AG08396 (cell line): Measurements from ENCODE around the gene ARHGAP29.
"Not testable (repeated sequence)": the region's sequence is repeated elsewhere in the genome, so short reads cannot be mapped to it uniquely, and the experiment has no call there.

Source experiments
- DNase-seq: peaks from one replicate; pipeline ENCODE4 v3.0.0; 2012; ENCODE audit warnings: low spot score, mixed read lengths

The ARHGAP29 gene

GRCh38 chr1:94165843-94166242 is 71.5 kb downstream of the ARHGAP29 start:
- no peak for DNase-seq

GRCh38 chr1:94164885-94165284 is 72.5 kb downstream of the ARHGAP29 start:
- DNase-seq: not testable (repeated sequence)

GRCh38 chr1:94164121-94164520 is 73.3 kb downstream of the ARHGAP29 start:
- not testable (repeated sequence) for DNase-seq

- not testable (repeated sequence) for DNase-seq
These were observed 74.1 kb downstream of the ARHGAP29 start for GRCh38 chr1:94163249-94163648.

- peak; percentile 33 for DNase-seq
These were observed 76.6 kb downstream of the ARHGAP29 start for GRCh38 chr1:94160811-94161210.

GRCh38 chr1:94156096-94156625 is 81.2 kb downstream of the ARHGAP29 start:
- no peak for DNase-seq

GRCh38 chr1:94154989-94155388 is 82.4 kb downstream of the ARHGAP29 start:
- DNase-seq: no peak

- no peak for DNase-seq
These were observed 84.3 kb downstream of the ARHGAP29 start for GRCh38 chr1:94153133-94153532.

- not testable (repeated sequence) for DNase-seq
These were observed 88.2 kb downstream of the ARHGAP29 start for GRCh38 chr1:94149166-94149565.

GRCh38 chr1:94146273-94146672 is 91.1 kb downstream of the ARHGAP29 start:
- DNase-seq: no peak

- no peak for DNase-seq
These were observed 92.5 kb downstream of the ARHGAP29 start for GRCh38 chr1:94144836-94145235.

- DNase-seq: no peak
These were observed 93.6 kb downstream of the ARHGAP29 start for GRCh38 chr1:94143809-94144176.

GRCh38 chr1:94143173-94143808 is 94.1 kb downstream of the ARHGAP29 start:
- no peak for DNase-seq

GRCh38 chr1:94142583-94142982 is 94.8 kb downstream of the ARHGAP29 start:
- DNase-seq: no peak

GRCh38 chr1:94142022-94142421 is 95.4 kb downstream of the ARHGAP29 start:
- no peak for DNase-seq

GRCh38 chr1:94132111-94132510 is 105.3 kb downstream of the ARHGAP29 start:
- DNase-seq: no peak

GRCh38 chr1:94130851-94131595 is 106.4 kb downstream of the ARHGAP29 start:
- DNase-seq: no peak

- no peak for DNase-seq
These were observed 110.7 kb downstream of the ARHGAP29 start for GRCh38 chr1:94126651-94127050.

GRCh38 chr1:94125551-94126514 is 111.6 kb downstream of the ARHGAP29 start:
- DNase-seq: no peak

- DNase-seq: no peak
These were observed 112.8 kb downstream of the ARHGAP29 start for GRCh38 chr1:94124538-94124937.

- DNase-seq: no peak
These were observed 115.0 kb downstream of the ARHGAP29 start for GRCh38 chr1:94122201-94122970.
